Measurements from ENCODE around the gene TNS1.

The TNS1 gene

GRCh38 chr2:217944923-217945322 is 57.9 kb downstream of the TNS1 start:
- Histone ChIP-seq H3K9me3 (ENCODE audit: control insufficient read depth, low read length) (no peaks in the 10 kb centered on the region), H3K4me1 (peaks cover 85% of the 10 kb centered on the region), H3K4me2 (ENCODE audit: low read length) (no peak overlapping the region), H3K36me3 (ENCODE audit: control insufficient read depth, insufficient read depth, low read length) (no peaks in the 10 kb centered on the region), H3K4me3 (ENCODE audit: low read depth, low read length) (no peak overlapping the region), H3K27ac (peak overlapping the region; percentile 90), H2AFZ (no peak overlapping the region), H3K9ac (no peak overlapping the region), H3K79me2 (peaks cover 65% of the 10 kb centered on the region), H3K27me3 (ENCODE audit: control insufficient read depth, insufficient read depth, low read length) (no peaks in the 10 kb centered on the region)
- no peak for TF ChIP-seq CTCF (IDR thresholded peaks at IDR 0.05)

GRCh38 chr2:217944366-217944765 is 58.4 kb downstream of the TNS1 start:
- H3K9ac ChIP-seq: no peak overlapping the region
- peak overlapping the region; percentile 51 for H3K4me2 ChIP-seq (ENCODE audit: low read length)
- H3K4me1 ChIP-seq: peaks cover 82% of the 10 kb centered on the region
- peak overlapping the region; percentile 90 for H3K27ac ChIP-seq
- peaks cover 67% of the 10 kb centered on the region for H3K79me2 ChIP-seq
- H3K9me3 ChIP-seq (ENCODE audit: control insufficient read depth, low read length): no peaks in the 10 kb centered on the region
- TF ChIP-seq CTCF (IDR thresholded peaks at IDR 0.05): no peak
- H3K27me3 ChIP-seq (ENCODE audit: control insufficient read depth, insufficient read depth, low read length): no peaks in the 10 kb centered on the region
- peak overlapping the region; percentile 57 for H3K4me3 ChIP-seq (ENCODE audit: low read depth, low read length)
- no peaks in the 10 kb centered on the region for H3K36me3 ChIP-seq (ENCODE audit: control insufficient read depth, insufficient read depth, low read length)
- peak overlapping the region; percentile 45 for H2AFZ ChIP-seq

DNA sequence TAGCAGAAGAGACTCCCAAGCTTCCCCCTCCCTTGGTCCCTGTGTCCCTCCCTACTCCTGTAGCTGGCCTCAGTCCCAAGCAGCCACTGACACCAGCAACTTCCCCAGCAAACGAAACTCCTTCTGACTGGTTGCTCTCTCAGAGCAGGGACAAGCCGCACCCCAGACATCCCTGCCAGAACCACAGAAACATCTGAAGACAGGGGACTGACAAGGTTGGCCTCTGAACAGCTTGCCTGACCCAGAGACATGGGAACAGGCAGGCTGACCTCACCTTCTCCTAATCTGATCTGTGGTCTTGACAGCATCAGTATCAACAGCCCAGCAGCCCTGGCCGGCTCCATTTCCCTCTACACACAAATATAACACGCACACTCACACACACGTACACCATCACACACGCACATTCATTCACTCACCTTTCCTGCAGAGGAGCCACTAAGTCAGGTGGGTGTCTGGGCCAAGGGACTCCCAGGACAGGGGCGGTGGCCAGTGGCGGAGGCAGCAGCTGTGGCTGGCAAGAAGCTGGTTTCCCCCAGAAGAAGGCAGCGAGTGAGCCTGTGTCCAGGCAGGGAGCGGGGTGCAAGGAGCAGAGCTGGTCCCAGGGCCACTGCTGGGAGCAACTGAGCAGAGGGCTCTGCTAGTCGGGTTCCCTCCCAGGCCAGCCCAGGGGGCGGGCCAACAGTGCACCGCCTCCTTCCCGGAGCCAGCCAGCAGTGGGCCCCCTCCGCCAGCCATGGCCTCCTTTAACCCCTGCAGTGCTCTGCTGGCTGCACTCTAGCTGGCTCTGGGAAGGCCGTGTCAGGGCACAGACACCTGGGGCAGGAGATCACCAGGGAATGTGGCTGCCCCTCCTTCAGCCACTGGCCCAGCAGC is 59.1 kb downstream of the TNS1 start:
- Histone ChIP-seq H3K4me1 (peaks cover 77% of the 10 kb centered on the region), H3K4me3 (ENCODE audit: low read depth, low read length) (peak overlapping the region; percentile 57)
- peak; percentile 63 for TF ChIP-seq CTCF (IDR thresholded peaks at IDR 0.05)

DNA sequence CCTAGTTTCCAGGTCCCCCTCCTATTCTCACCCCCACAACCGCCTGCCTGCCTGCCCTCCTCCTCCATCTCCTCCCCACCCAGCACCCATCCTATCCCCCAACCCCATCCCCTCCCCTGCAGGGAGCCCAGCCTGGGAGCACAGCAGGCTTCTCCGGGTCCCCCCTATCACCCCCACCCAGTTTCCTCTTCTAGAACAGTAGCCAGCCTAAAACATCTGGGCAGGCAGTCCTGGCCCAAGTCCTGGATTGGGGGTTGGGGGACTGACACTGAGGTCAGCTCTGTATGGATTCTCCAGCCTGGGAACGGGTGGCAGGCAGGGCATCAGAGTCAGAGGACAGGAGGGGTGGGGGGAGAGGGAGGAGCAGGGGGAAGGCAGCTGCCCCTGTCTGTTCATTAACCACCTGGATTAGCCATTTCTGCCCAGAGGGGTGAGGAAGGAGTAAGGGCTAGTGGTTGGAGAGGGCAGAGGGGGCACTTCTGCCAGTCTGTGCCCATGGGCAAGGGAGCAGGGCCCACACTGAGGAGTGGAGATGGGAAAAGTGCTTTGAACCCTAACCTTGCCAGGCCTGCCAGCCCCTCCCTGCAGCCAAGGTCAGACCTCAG is 60.0 kb downstream of the TNS1 start:
- H3K36me3 ChIP-seq (ENCODE audit: control insufficient read depth, insufficient read depth, low read length): no peaks in the 10 kb centered on the region
- H3K4me2 ChIP-seq (ENCODE audit: low read length): peak overlapping the region; percentile 51
- TF ChIP-seq CTCF (IDR thresholded peaks at IDR 0.05): no peak
- H3K4me1 ChIP-seq: peaks cover 71% of the 10 kb centered on the region
- peak overlapping the region; percentile 90 for H3K27ac ChIP-seq
- H2AFZ ChIP-seq: no peak overlapping the region
- H3K4me3 ChIP-seq (ENCODE audit: low read depth, low read length): peak overlapping the region; percentile 37
- no peaks in the 10 kb centered on the region for H3K27me3 ChIP-seq (ENCODE audit: control insufficient read depth, insufficient read depth, low read length)
- H3K9me3 ChIP-seq (ENCODE audit: control insufficient read depth, low read length): no peaks in the 10 kb centered on the region
- peaks cover 67% of the 10 kb centered on the region for H3K79me2 ChIP-seq
- H3K9ac ChIP-seq: no peak overlapping the region

More for the DNA sequence above, 59.1 kb downstream of the TNS1 start:
- Histone ChIP-seq H3K36me3 (ENCODE audit: control insufficient read depth, insufficient read depth, low read length) (no peaks in the 10 kb centered on the region), H3K27ac (peak overlapping the region; percentile 90), H3K9me3 (ENCODE audit: control insufficient read depth, low read length) (no peaks in the 10 kb centered on the region), H3K27me3 (ENCODE audit: control insufficient read depth, insufficient read depth, low read length) (no peaks in the 10 kb centered on the region), H2AFZ (peak overlapping the region; percentile 45), H3K4me2 (ENCODE audit: low read length) (peak overlapping the region; percentile 51), H3K9ac (no peak overlapping the region), H3K79me2 (peaks cover 67% of the 10 kb centered on the region)
